Karpas-422 (cell line): ENCODE measurements around the gene ERMP1. TPM values are rescaled to one million over a fixed set of nuclear protein-coding genes. Genes with fewer than 3 reads are reported as not detected.

ENCODE experiments used
- DNase-seq: peaks from one replicate; pipeline ENCODE4 v3.0.0-alpha.2; 2015
- H2AFZ ChIP-seq: fragments of 200-600 bp; sonication (generic); 2 replicates; pipeline ENCODE4 v1.6.1; 2014; ENCODE audit warnings: antibody characterized with exemption, low read length, mixed read lengths
- H3K27ac ChIP-seq: fragments of 200-600 bp; sonication (generic); 2 replicates; pipeline ENCODE4 v1.5.1; 2014; ENCODE audit warnings: mild to moderate bottlenecking, low read length, moderate library complexity
- H3K27me3 ChIP-seq: fragments of 200-600 bp; sonication (generic); 2 replicates; pipeline ENCODE4 v1.6.1; 2014; ENCODE audit warnings: low read length, mixed read lengths
- H3K36me3 ChIP-seq: fragments of 200-600 bp; sonication (generic); 2 replicates; pipeline ENCODE4 v1.6.1; 2014; ENCODE audit warnings: low read length, mixed read lengths; ENCODE audit not compliant: insufficient read depth
- H3K4me1 ChIP-seq: fragments of 200-600 bp; sonication (generic); 2 replicates; pipeline ENCODE4 v1.6.1; 2014; ENCODE audit warnings: mild to moderate bottlenecking, low read length, mixed read lengths
- H3K4me2 ChIP-seq: fragments of 200-600 bp; sonication (generic); 2 replicates; pipeline ENCODE4 v1.6.1; 2014; ENCODE audit warnings: low read length, low read depth, mild to moderate bottlenecking; ENCODE audit not compliant: poor library complexity, severe bottlenecking
- H3K4me3 ChIP-seq: fragments of 200-600 bp; sonication (generic); 2 replicates; pipeline ENCODE4 v1.5.1; 2014; ENCODE audit warnings: mild to moderate bottlenecking, antibody characterized with exemption, low read length, mixed read lengths
- H3K79me2 ChIP-seq: fragments of 200-600 bp; sonication (generic); 2 replicates; pipeline ENCODE4 v1.6.1; 2014; ENCODE audit warnings: mild to moderate bottlenecking, low read length, mixed read lengths
- H3K9ac ChIP-seq: fragments of 200-600 bp; sonication (generic); 2 replicates; pipeline ENCODE4 v1.6.0; 2014; ENCODE audit warnings: low read length
- H3K9me2 ChIP-seq: fragments of 200-600 bp; sonication (generic), shearing (Covaris generic); replicated peaks from 2 replicates; pipeline ENCODE4 v1.6.0; 2014; ENCODE audit warnings: mild to moderate bottlenecking, low read length, moderate library complexity; ENCODE audit not compliant: insufficient read depth
- H3K9me3 ChIP-seq: fragments of 300-700, 200-600 bp; sonication (generic); 2 replicates; pipeline ENCODE4 v1.6.1; 2014; ENCODE audit warnings: low read length, mixed read lengths
- H4K20me1 ChIP-seq: fragments of 200-600 bp; sonication (generic); 2 replicates; pipeline ENCODE4 v1.6.1; 2014; ENCODE audit warnings: mild to moderate bottlenecking, antibody characterized with exemption, low read length, low read depth; ENCODE audit not compliant: insufficient read depth
- total RNA-seq: library from RNA; depleted of rRNA; stranded (reverse); fragments of >200 nt; shearing (Covaris generic); gene quantifications from 2 replicates; pipeline ENCODE4 v1.2.3, GENCODE V29; 2014; ENCODE audit warnings: low replicate concordance

Gene ERMP1
- total RNA-seq, 1 experiment from 2014 or later: 27.4 TPM

DNA sequence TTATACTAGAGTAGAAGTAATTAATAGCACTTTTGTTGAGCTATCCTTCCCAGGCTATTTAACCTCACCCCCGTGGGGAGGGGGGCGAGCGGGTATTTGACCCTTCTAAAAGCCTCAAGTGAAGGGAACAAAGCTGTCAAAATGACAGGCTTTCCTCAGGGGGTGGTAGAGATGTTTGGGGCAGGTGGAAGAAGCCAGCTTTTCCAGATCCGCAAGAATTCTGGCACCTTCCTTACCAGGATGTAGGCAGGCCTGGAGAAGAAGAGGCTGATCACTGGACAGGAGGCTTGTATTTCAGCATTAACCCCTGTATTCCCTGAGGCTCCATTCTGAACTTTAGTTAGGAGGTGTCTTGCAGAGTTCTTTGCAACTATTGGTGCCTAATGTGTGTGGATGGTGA is 31.5 kb upstream of the ERMP1 start:
- Histone ChIP-seq H3K36me3 (no peaks in the 10 kb centered on the region), H3K9me3 (no peaks in the 10 kb centered on the region), H3K9me2 (no peaks in the 10 kb centered on the region), H3K4me3 (no peak overlapping the region), H3K27me3 (no peaks in the 10 kb centered on the region), H3K9ac (no peak overlapping the region), H3K79me2 (no peaks in the 10 kb centered on the region), H4K20me1 (no peaks in the 10 kb centered on the region), H3K4me1 (no peaks in the 10 kb centered on the region), H3K4me2 (no peak overlapping the region), H3K27ac (no peak overlapping the region), H2AFZ (no peak overlapping the region)
- DNase-seq: no peak

DNA sequence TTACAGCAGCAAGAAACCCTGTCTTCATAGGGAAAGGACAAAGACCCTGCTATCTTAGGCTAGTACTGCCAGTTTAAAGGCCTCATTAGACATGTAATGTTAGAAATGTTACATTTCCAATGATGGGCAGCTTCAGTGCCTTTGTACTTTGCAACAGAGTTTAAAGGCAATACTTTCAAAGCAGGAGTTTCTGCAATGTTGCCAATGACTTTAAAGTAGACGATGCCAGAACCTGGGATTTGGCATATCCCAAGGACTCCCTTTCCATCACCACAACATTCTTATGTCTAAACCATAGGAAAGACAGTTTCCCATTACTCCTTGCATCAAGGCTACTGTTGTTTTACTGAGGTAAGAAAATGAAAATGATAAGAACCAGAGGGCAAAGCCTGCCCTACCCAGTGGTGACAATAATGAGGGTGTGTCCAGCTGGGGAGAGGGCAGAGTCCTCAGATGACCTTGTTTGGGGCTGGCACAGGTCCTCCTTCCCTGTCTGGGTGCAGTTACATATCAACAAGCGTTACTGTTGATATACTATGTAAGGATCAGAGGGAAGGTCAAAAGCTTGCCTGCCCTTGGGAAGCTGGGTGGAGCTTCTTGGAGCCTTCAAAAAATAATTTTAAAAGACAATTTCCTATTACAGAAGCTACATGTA is 30.3 kb upstream of the ERMP1 start:
- no peaks in the 10 kb centered on the region for H3K27me3 ChIP-seq
- no peaks in the 10 kb centered on the region for H3K36me3 ChIP-seq
- H3K9me3 ChIP-seq: no peaks in the 10 kb centered on the region
- H3K79me2 ChIP-seq: no peaks in the 10 kb centered on the region
- H3K4me2 ChIP-seq: no peak overlapping the region
- no peak overlapping the region for H3K9ac ChIP-seq
- DNase-seq: no peak
- H3K4me3 ChIP-seq: no peak overlapping the region
- no peak overlapping the region for H3K27ac ChIP-seq
- no peak overlapping the region for H2AFZ ChIP-seq
- H4K20me1 ChIP-seq: no peaks in the 10 kb centered on the region
- no peaks in the 10 kb centered on the region for H3K9me2 ChIP-seq
- no peaks in the 10 kb centered on the region for H3K4me1 ChIP-seq

DNA sequence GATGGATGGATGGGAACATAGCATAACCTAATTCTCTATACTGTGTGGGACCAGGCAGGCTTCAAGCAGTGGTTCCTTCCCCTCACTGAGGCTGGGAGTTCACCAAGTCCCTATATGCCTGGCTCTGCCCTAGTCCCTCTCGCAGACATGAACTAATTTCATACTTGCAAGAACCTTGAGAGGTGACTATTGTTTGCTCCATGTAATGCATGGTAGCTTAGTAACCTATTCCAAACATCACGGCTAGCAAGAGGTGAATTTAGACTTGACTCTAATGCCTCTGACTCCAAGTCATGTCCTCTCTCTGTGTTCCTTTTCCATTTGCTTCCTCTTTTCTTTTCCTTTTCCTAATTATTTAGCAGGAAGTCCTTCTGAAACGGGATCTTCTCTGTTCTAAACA is 25.9 kb upstream of the ERMP1 start:
- Histone ChIP-seq H3K36me3 (no peaks in the 10 kb centered on the region), H3K27ac (no peak overlapping the region)

DNA sequence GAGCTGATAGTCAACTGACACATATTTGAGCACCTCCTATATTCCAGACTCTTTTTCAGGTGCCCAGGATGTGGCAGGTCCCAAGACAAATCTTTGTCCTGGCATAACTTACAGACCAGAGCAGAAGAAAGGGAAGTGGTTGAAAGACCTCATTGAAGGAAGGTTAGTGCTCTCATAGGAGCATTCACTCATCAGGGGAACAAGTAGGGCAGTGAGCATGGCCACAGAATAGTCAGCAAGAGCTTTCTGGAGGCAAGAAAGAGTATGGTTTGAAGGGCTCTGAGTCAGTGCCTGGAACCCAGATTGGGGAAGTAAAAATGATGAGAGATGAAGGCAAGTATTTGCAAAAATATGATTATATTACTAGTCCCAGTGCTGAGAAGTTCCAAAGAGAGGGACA is 25.0 kb upstream of the ERMP1 start:
- no peaks in the 10 kb centered on the region for H3K36me3 ChIP-seq
- no peaks in the 10 kb centered on the region for H3K4me1 ChIP-seq
- H3K9me2 ChIP-seq: no peaks in the 10 kb centered on the region
- no peak overlapping the region for H3K27ac ChIP-seq
- no peak for DNase-seq
- H3K79me2 ChIP-seq: no peaks in the 10 kb centered on the region
- H3K27me3 ChIP-seq: no peaks in the 10 kb centered on the region
- H3K4me2 ChIP-seq: no peak overlapping the region
- H3K4me3 ChIP-seq: no peak overlapping the region
- no peaks in the 10 kb centered on the region for H4K20me1 ChIP-seq
- H2AFZ ChIP-seq: no peak overlapping the region
- no peaks in the 10 kb centered on the region for H3K9me3 ChIP-seq
- no peak overlapping the region for H3K9ac ChIP-seq

More for the DNA sequence above, 25.9 kb upstream of the ERMP1 start:
- no peaks in the 10 kb centered on the region for H3K9me2 ChIP-seq
- no peaks in the 10 kb centered on the region for H3K79me2 ChIP-seq
- no peak overlapping the region for H3K4me3 ChIP-seq
- no peak overlapping the region for H3K4me2 ChIP-seq
- no peaks in the 10 kb centered on the region for H4K20me1 ChIP-seq
- no peak overlapping the region for H2AFZ ChIP-seq
- no peaks in the 10 kb centered on the region for H3K4me1 ChIP-seq
- no peak for DNase-seq
- no peaks in the 10 kb centered on the region for H3K27me3 ChIP-seq
- H3K9me3 ChIP-seq: no peaks in the 10 kb centered on the region
- no peak overlapping the region for H3K9ac ChIP-seq

DNA sequence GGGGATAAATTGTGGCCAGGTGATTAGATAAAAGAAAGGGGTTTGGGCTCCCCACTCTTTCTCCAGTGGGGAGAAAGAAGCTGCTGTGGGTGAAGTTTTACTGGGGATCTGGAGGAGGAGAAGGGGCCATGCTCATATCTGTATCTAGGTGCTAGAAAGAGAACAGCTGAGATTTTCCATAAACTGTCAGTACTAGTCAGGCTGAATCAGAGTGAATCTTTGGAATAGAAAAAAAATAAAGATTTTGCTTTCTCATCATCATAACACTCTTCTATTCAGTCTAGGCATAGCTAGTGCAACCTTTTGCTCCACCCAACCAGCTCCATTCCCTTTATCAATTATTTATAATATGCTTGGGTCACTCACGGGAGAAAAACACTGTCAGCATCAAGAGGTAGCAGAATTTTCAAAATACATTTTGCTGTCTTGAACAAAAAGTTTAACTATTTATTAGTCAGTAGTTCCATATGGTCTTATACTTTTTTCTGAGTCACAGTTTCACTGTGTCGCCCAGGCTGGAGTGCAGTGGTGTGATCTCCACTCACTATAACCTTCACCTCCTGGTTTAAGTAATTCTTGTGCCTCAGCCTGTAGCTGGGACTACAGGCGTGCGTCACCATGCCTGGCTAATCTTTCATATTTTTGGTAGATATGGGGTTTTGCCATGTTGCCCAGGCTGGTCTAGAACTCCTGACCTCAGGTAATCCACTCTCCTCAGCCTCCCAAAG is 21.3 kb upstream of the ERMP1 start:
- H3K9ac ChIP-seq: no peak overlapping the region
- no peaks in the 10 kb centered on the region for H3K36me3 ChIP-seq
- no peak overlapping the region for H3K27ac ChIP-seq
- no peak overlapping the region for H2AFZ ChIP-seq
- no peaks in the 10 kb centered on the region for H3K4me1 ChIP-seq
- H3K9me3 ChIP-seq: no peaks in the 10 kb centered on the region
- no peaks in the 10 kb centered on the region for H4K20me1 ChIP-seq
- H3K9me2 ChIP-seq: no peaks in the 10 kb centered on the region
- no peaks in the 10 kb centered on the region for H3K27me3 ChIP-seq
- no peak overlapping the region for H3K4me2 ChIP-seq
- H3K4me3 ChIP-seq: no peak overlapping the region
- no peak for DNase-seq
- no peaks in the 10 kb centered on the region for H3K79me2 ChIP-seq

DNA sequence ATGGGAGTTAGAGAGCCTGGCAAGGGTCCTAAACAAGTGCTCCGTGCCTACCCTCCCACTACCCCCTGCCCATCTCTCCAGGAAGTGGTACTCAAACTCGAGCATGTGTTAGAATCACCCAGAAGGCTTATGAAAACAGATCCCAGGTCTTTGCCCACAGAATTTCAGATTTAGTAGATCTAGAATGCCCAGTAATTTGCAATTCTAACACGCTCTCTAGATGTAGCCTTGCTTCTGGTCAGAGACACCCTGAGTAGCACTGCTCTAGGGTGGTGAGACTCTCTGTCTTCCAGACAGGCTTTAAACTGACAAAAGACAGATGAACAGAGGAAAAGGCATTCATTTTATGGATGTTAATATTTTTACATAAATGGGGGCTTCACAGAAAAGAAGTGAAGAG is 20.7 kb upstream of the ERMP1 start:
- H3K36me3 ChIP-seq: no peaks in the 10 kb centered on the region
- H4K20me1 ChIP-seq: no peaks in the 10 kb centered on the region
- no peak for DNase-seq
- H3K4me2 ChIP-seq: no peak overlapping the region
- H3K4me1 ChIP-seq: no peaks in the 10 kb centered on the region
- no peaks in the 10 kb centered on the region for H3K27me3 ChIP-seq
- H3K4me3 ChIP-seq: no peak overlapping the region
- no peak overlapping the region for H3K27ac ChIP-seq
- H3K9me2 ChIP-seq: no peaks in the 10 kb centered on the region
- H2AFZ ChIP-seq: no peak overlapping the region
- no peaks in the 10 kb centered on the region for H3K9me3 ChIP-seq
- no peaks in the 10 kb centered on the region for H3K79me2 ChIP-seq
- H3K9ac ChIP-seq: no peak overlapping the region

DNA sequence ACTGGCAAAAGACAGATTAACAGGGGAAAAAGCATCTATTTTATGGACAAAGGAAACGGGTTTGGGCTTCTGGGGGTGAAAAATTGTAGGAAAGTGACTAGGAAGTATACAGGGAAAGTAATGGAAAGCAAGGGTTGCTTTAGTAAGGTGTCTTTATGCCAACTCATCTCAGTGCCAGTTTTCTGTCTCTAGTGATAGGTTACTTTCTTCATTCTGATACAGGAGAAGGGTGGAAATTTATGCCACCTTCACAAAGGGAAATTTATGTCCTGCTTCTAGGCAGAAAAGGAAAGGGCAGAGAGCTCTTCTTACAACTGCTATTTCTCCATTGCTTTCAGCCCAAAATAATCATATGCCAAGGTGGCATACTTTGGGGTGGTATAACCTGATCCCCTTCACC is 20.1 kb upstream of the ERMP1 start:
- no peaks in the 10 kb centered on the region for H3K36me3 ChIP-seq
- H3K4me2 ChIP-seq: no peak overlapping the region
- H3K4me3 ChIP-seq: no peak overlapping the region
- no peaks in the 10 kb centered on the region for H3K9me2 ChIP-seq
- no peaks in the 10 kb centered on the region for H3K9me3 ChIP-seq
- DNase-seq: no peak
- no peaks in the 10 kb centered on the region for H3K27me3 ChIP-seq
- no peaks in the 10 kb centered on the region for H3K4me1 ChIP-seq
- H3K27ac ChIP-seq: no peak overlapping the region
- no peak overlapping the region for H2AFZ ChIP-seq
- H4K20me1 ChIP-seq: no peaks in the 10 kb centered on the region
- no peaks in the 10 kb centered on the region for H3K79me2 ChIP-seq
- no peak overlapping the region for H3K9ac ChIP-seq

DNA sequence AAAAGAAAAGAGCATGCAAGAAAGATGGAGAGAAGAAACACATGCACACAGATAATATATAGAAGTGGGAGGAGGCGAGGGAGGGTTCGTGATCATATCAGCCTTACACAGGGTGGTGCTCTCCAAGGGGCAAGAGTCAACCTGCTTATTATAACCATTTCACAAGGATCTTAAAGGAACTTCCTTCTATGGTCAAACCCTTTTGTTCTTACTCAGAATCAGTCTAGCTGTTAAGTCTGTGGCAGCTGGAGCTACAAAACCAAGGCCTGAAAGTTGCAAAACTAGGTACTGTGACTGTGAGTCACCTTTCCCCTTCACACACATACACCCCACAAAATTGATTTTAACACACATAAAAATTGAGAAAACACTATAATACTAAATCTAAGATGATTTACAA is 18.5 kb upstream of the ERMP1 start:
- Histone ChIP-seq H3K9me2 (no peaks in the 10 kb centered on the region), H3K9me3 (no peaks in the 10 kb centered on the region), H3K4me2 (no peak overlapping the region), H3K9ac (no peak overlapping the region), H3K27ac (no peak overlapping the region), H3K27me3 (no peaks in the 10 kb centered on the region), H3K4me1 (no peaks in the 10 kb centered on the region), H2AFZ (no peak overlapping the region), H3K36me3 (no peaks in the 10 kb centered on the region), H3K4me3 (no peak overlapping the region), H4K20me1 (no peaks in the 10 kb centered on the region), H3K79me2 (no peaks in the 10 kb centered on the region)
- no peak for DNase-seq
